BE2C (cell line): ENCODE results near the gene TUSC2.
A peak's percentile ranks its signal among the peaks of the same experiment; 100 is the strongest.

Source experiments
- DNase-seq: peaks from one replicate; pipeline ENCODE4 v3.0.0-alpha.2; 2020
- H3K27me3 ChIP-seq: fragments of 250-450 bp; sonication (Bioruptor Pico); 2 replicates; pipeline ENCODE4 v1.5.1; 2020; ENCODE audit warnings: mild to moderate bottlenecking
- H3K36me3 ChIP-seq: fragments of 250-450 bp; sonication (Bioruptor Pico); 2 replicates; pipeline ENCODE4 v1.5.1; 2020; ENCODE audit warnings: mild to moderate bottlenecking
- H3K4me1 ChIP-seq: fragments of 250-450 bp; sonication (Bioruptor Pico); 2 replicates; pipeline ENCODE4 v1.5.1; 2020
- H3K4me3 ChIP-seq: 2 replicates; pipeline ENCODE4 v1.5.1; 2011; ENCODE audit warnings: low read depth, low read length
- H3K9me3 ChIP-seq: fragments of 250-450 bp; sonication (Bioruptor Pico); 2 replicates; pipeline ENCODE4 v1.5.1; 2020
- CTCF ChIP-seq: IDR thresholded peaks from 2 replicates; pipeline ENCODE4 v1.5.1; 2012; ENCODE audit warnings: mild to moderate bottlenecking, low read depth, low read length

Gene TUSC2

GRCh38 chr3:50298836-50299637, 29.0 kb downstream of the TUSC2 start, which contains the start of the genes HYAL3 and NAA80:
TSS of gene HYAL3 (minus strand) at chr3:50299405. CDS start at chr3:50295602, 3,803 bp downstream.
TSS of gene NAA80 (minus strand) at chr3:50299405. CDS start at chr3:50297463, 1,942 bp downstream.
- peak; percentile 96 for DNase-seq
- Histone ChIP-seq H3K4me3 (peak within 1 kb of the TSS; percentile 72), H3K27me3 (no peaks in the 10 kb centered on the region), H3K36me3 (no peaks in the 10 kb centered on the region), H3K4me1 (no peaks in the 10 kb centered on the region; the same call in 1 of the 2 replicates), H3K9me3 (no peaks in the 10 kb centered on the region)
- TF ChIP-seq CTCF: no peak

- DNase-seq: no peak
These were observed 29.9 kb downstream of the TUSC2 start for GRCh38 chr3:50297896-50298725.

GRCh38 chr3:50297384-50297775, 30.6 kb downstream of the TUSC2 start:
- Histone ChIP-seq H3K4me3 (no peak overlapping the region), H3K36me3 (no peaks in the 10 kb centered on the region), H3K27me3 (no peaks in the 10 kb centered on the region), H3K9me3 (no peaks in the 10 kb centered on the region), H3K4me1 (no peaks in the 10 kb centered on the region; the same call in 1 of the 2 replicates)
- no peak for TF ChIP-seq CTCF
- no peak for DNase-seq

More at GRCh38 chr3:50297896-50298725, 29.9 kb downstream of the TUSC2 start:
- Histone ChIP-seq H3K36me3 (no peaks in the 10 kb centered on the region), H3K4me1 (no peaks in the 10 kb centered on the region; the same call in 1 of the 2 replicates), H3K9me3 (no peaks in the 10 kb centered on the region), H3K27me3 (no peaks in the 10 kb centered on the region), H3K4me3 (peak overlapping the region; percentile 72)
- TF ChIP-seq CTCF: no peak

GRCh38 chr3:50296721-50297383, 31.2 kb downstream of the TUSC2 start:
- H3K4me3 ChIP-seq: no peak overlapping the region
- no peaks in the 10 kb centered on the region for H3K27me3 ChIP-seq
- no peak for DNase-seq
- H3K9me3 ChIP-seq: no peaks in the 10 kb centered on the region
- H3K4me1 ChIP-seq: no peaks in the 10 kb centered on the region; the same call in 1 of the 2 replicates
- TF ChIP-seq CTCF: no peak
- no peaks in the 10 kb centered on the region for H3K36me3 ChIP-seq

- DNase-seq: no peak
- no peak for TF ChIP-seq CTCF
- no peaks in the 10 kb centered on the region for H3K9me3 ChIP-seq
- no peaks in the 10 kb centered on the region for H3K27me3 ChIP-seq
- H3K4me1 ChIP-seq: no peaks in the 10 kb centered on the region; the same call in 1 of the 2 replicates
- H3K36me3 ChIP-seq: no peaks in the 10 kb centered on the region
- no peak overlapping the region for H3K4me3 ChIP-seq
These were observed 32.2 kb downstream of the TUSC2 start for GRCh38 chr3:50295553-50296431.
